Measurements from ENCODE around the gene USP50.
"Not testable (repeated sequence)": the region's sequence is repeated elsewhere in the genome, so short reads cannot be mapped to it uniquely, and the experiment has no call there.

The USP50 gene

GRCh38 chr15:50542887-50543210 is 3.6 kb downstream of the USP50 start:
- H3K4me3 Mint-ChIP-seq: no peak overlapping the region

DNA sequence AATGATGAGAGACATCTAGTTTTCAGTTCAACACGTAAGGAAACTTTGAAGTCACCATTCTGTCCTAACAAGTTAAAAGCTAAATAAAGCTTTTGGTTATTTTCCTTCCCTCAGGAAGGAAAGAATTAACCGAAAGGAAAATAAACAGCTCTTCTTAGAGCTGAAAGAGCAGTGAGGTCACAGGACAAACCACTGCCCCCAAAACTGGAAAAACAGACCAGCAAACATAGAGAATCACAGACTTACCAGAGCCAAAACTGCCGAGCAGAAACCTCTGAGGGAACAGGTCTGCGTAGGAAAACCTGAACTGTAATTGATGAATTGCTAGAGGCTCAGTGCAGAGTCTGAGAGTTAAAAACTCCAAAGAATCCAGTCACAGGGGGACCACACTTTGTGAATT is 14.7 kb downstream of the USP50 start:
- H3K27ac Mint-ChIP-seq: no peak overlapping the region
- H3K27me3 Mint-ChIP-seq (ENCODE audit: low read depth): no peaks in the 10 kb centered on the region
- no peaks in the 10 kb centered on the region for H3K4me1 Mint-ChIP-seq (ENCODE audit: low read depth)
- no peaks in the 10 kb centered on the region for H3K36me3 Mint-ChIP-seq (ENCODE audit: low read depth)
- H3K9me3 Mint-ChIP-seq: no peaks in the 10 kb centered on the region
- no peak overlapping the region for H3K4me3 Mint-ChIP-seq

More at GRCh38 chr15:50542887-50543210, 3.6 kb downstream of the USP50 start:
- H3K36me3 Mint-ChIP-seq (ENCODE audit: low read depth): no peaks in the 10 kb centered on the region
- H3K27ac Mint-ChIP-seq: no peak overlapping the region
- H3K27me3 Mint-ChIP-seq (ENCODE audit: low read depth): peaks cover 3% of the 10 kb centered on the region
- H3K4me1 Mint-ChIP-seq (ENCODE audit: low read depth): no peaks in the 10 kb centered on the region
- H3K9me3 Mint-ChIP-seq: no peaks in the 10 kb centered on the region

GRCh38 chr15:50531163-50531562 is 15.3 kb downstream of the USP50 start:
- H3K36me3 Mint-ChIP-seq (ENCODE audit: low read depth): no peaks in the 10 kb centered on the region
- H3K27me3 Mint-ChIP-seq (ENCODE audit: low read depth): no peaks in the 10 kb centered on the region
- no peak overlapping the region for H3K27ac Mint-ChIP-seq
- H3K4me1 Mint-ChIP-seq (ENCODE audit: low read depth): no peaks in the 10 kb centered on the region
- no peak overlapping the region for H3K4me3 Mint-ChIP-seq
- no peaks in the 10 kb centered on the region for H3K9me3 Mint-ChIP-seq

DNA sequence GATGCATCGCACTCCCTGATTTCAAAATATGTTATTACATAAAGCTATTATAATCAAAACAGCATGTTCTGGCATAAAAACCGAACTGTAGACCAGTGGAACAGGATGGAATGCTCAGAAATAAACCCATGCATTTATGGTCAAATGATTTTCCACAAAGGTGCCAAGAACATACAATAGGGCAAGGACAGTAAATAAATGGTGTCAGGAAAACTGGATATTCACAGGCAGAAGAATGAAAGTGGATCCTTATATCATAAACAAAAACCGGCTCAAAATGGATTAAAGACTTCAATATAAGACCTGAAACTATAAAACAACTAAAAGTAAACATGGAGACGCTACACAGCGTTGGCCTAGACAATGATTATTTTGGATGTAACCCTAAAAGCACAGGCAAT is 22.6 kb downstream of the USP50 start:
- H3K4me3 Mint-ChIP-seq: no peak overlapping the region
- peaks cover 3% of the 10 kb centered on the region for H3K9me3 Mint-ChIP-seq
- H3K36me3 Mint-ChIP-seq (ENCODE audit: low read depth): no peaks in the 10 kb centered on the region
- H3K27me3 Mint-ChIP-seq (ENCODE audit: low read depth): no peaks in the 10 kb centered on the region
- no peaks in the 10 kb centered on the region for H3K4me1 Mint-ChIP-seq (ENCODE audit: low read depth)
- H3K27ac Mint-ChIP-seq: no peak overlapping the region

DNA sequence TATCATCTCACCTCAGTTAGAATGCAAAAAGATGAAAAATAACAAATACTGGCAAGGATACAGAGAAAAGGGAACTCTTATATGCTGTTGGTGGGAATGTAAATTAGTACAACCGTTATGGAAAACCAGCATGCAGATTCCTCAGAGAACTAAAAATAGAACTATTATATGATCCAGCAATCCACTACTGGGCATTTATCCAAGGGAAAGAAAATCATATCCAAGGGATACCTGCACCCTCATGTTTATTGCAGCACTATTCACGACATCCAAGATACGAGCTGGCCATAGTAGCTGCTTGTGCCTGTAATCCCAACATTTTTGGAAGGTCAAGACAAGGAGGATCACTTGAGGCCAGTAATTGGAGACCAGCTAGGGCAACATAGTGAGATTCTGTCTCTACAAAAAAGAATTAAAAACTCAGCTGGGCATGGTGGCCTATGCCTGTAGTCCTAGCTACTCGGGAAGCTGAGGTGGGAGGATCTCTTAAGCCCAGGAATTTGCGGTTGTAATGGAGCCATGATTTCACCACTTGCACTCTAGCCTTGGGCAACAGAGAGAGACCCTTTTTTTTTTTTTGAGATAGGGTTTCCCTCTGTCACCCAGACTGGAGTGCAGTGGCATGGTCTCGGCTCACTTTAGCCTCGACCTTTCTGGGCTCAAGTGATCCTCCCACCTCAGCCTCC is 26.6 kb downstream of the USP50 start:
- Mint-ChIP-seq H3K4me1 (ENCODE audit: low read depth) (no peaks in the 10 kb centered on the region), H3K27ac (no peak overlapping the region), H3K27me3 (ENCODE audit: low read depth) (no peaks in the 10 kb centered on the region), H3K36me3 (ENCODE audit: low read depth) (no peaks in the 10 kb centered on the region), H3K9me3 (peaks cover 3% of the 10 kb centered on the region), H3K4me3 (no peak overlapping the region)

GRCh38 chr15:50513001-50513400 is 33.5 kb downstream of the USP50 start:
- no peaks in the 10 kb centered on the region for H3K36me3 Mint-ChIP-seq (ENCODE audit: low read depth)
- H3K4me1 Mint-ChIP-seq (ENCODE audit: low read depth): no peaks in the 10 kb centered on the region
- no peak overlapping the region for H3K4me3 Mint-ChIP-seq
- no peaks in the 10 kb centered on the region for H3K9me3 Mint-ChIP-seq
- no peaks in the 10 kb centered on the region for H3K27me3 Mint-ChIP-seq (ENCODE audit: low read depth)
- H3K27ac Mint-ChIP-seq: no peak overlapping the region

DNA sequence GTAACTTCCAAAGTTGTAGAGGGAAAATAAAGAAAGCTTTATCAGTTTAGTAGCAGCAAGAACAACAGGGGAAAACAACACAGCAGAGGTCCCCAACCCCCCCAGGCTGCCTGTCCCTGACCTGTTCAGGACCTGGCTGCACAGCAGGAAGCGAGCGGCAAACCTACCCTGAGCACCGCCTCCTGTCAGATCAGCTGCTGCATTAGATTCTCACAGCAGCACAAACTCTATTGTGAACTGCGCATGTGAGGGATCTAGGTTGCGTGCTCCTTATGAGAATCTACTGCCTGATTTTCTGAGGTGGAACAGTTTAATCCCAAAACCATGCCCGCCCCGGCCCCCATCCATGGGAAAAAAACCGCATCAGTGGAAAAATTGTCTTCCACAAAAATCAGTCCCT is 40.3 kb downstream of the USP50 start:
- Mint-ChIP-seq H3K36me3 (ENCODE audit: low read depth) (peaks cover 6% of the 10 kb centered on the region), H3K4me3 (no peak overlapping the region), H3K9me3 (no peaks in the 10 kb centered on the region), H3K4me1 (ENCODE audit: low read depth) (peaks cover 7% of the 10 kb centered on the region), H3K27ac (no peak overlapping the region), H3K27me3 (ENCODE audit: low read depth) (no peaks in the 10 kb centered on the region)

DNA sequence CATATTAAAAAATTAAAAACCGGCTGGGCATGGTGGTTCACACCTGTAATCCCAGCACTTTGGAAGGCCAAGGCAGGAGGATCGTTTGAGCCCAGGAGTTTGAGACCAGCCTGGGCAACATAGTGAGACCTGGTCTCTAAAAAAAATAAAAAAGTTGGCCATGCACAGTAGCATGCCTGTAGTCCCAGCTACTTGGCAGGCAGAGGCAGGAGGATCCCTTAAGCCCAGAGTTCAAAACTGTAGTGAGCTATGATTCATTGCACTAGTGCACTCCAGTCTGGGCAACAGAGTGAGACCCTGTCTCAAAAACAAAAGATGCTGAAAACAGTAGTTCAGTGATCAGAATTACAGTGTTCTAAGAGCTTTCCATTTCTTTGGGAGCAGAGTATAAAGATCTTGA is 40.8 kb downstream of the USP50 start:
- H3K27ac Mint-ChIP-seq; H3K36me3 Mint-ChIP-seq (ENCODE audit: low read depth); H3K9me3 Mint-ChIP-seq: not testable (repeated sequence)

GRCh38 chr15:50503144-50503543 is 43.3 kb downstream of the USP50 start:
- Mint-ChIP-seq H3K27ac (no peak overlapping the region), H3K9me3 (no peaks in the 10 kb centered on the region), H3K27me3 (ENCODE audit: low read depth) (no peaks in the 10 kb centered on the region), H3K4me3 (no peak overlapping the region), H3K36me3 (ENCODE audit: low read depth) (peaks cover 24% of the 10 kb centered on the region), H3K4me1 (ENCODE audit: low read depth) (peaks cover 7% of the 10 kb centered on the region)

More for the DNA sequence above, 40.8 kb downstream of the USP50 start:
- H3K4me1 Mint-ChIP-seq (ENCODE audit: low read depth); H3K27me3 Mint-ChIP-seq (ENCODE audit: low read depth); H3K4me3 Mint-ChIP-seq: not testable (repeated sequence)

- H3K27me3 Mint-ChIP-seq (ENCODE audit: low read depth): no peaks in the 10 kb centered on the region
- peaks cover 28% of the 10 kb centered on the region for H3K36me3 Mint-ChIP-seq (ENCODE audit: low read depth)
- H3K27ac Mint-ChIP-seq: no peak overlapping the region
- no peaks in the 10 kb centered on the region for H3K9me3 Mint-ChIP-seq
- peaks cover 7% of the 10 kb centered on the region for H3K4me1 Mint-ChIP-seq (ENCODE audit: low read depth)
- H3K4me3 Mint-ChIP-seq: no peak overlapping the region
Observed at GRCh38 chr15:50501815-50502214, 44.7 kb downstream of the USP50 start.

DNA sequence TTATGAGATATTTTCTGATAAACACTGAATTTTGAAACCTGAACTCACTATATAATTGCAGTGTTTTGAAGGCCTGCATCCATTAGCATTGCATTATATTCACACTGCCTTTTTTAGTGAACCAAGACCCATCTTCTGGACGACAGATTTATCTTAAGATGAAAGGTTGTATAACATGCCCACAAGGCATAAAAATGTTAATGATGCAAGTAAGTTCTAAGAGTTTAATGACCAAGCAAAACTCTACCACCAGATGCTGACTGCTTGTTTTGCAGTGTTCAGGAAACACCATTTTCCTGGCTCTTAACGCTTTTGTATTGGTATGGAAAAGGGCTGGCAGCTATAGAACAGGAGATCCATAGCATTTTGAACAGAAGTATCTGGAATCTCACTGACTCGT is 46.1 kb downstream of the USP50 start:
- peaks cover 35% of the 10 kb centered on the region for H3K36me3 Mint-ChIP-seq (ENCODE audit: low read depth)
- peaks cover 6% of the 10 kb centered on the region for H3K4me1 Mint-ChIP-seq (ENCODE audit: low read depth)

GRCh38 chr15:50496692-50497091 is 49.8 kb downstream of the USP50 start:
- H3K4me3 Mint-ChIP-seq: no peak overlapping the region
- peaks cover 42% of the 10 kb centered on the region for H3K36me3 Mint-ChIP-seq (ENCODE audit: low read depth)
- H3K4me1 Mint-ChIP-seq (ENCODE audit: low read depth): no peaks in the 10 kb centered on the region
- no peaks in the 10 kb centered on the region for H3K9me3 Mint-ChIP-seq
- H3K27ac Mint-ChIP-seq: peak overlapping the region; percentile 3
- H3K27me3 Mint-ChIP-seq (ENCODE audit: low read depth): no peaks in the 10 kb centered on the region

More for the DNA sequence above, 46.1 kb downstream of the USP50 start:
- Mint-ChIP-seq H3K27ac (no peak overlapping the region), H3K27me3 (ENCODE audit: low read depth) (no peaks in the 10 kb centered on the region), H3K9me3 (no peaks in the 10 kb centered on the region), H3K4me3 (no peak overlapping the region)

DNA sequence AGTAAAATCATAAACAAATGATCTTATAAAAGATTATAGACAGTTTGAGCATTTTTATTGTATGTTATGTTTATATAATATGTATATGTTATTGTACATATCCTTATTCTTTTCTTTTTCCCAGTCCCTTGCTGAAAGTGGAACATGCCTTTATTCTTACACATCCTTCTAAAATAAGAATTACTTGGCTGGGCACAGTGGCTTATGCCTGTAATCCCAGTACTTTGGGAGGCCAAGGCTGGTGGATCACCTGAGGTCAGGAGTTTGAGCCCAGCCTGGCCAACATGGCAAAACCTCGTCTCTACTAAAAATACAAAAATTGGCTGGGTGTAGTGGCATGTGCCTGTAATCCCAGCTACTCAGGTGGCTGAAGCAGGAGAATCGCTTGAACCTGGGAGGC is 51.9 kb downstream of the USP50 start:
- H3K4me1 Mint-ChIP-seq (ENCODE audit: low read depth); H3K27ac Mint-ChIP-seq; H3K27me3 Mint-ChIP-seq (ENCODE audit: low read depth); H3K4me3 Mint-ChIP-seq; H3K9me3 Mint-ChIP-seq: not testable (repeated sequence)
- H3K36me3 Mint-ChIP-seq (ENCODE audit: low read depth): peaks cover 42% of the 10 kb centered on the region

GRCh38 chr15:50493625-50494024 is 52.8 kb downstream of the USP50 start:
- H3K27me3 Mint-ChIP-seq (ENCODE audit: low read depth): no peaks in the 10 kb centered on the region
- no peak overlapping the region for H3K27ac Mint-ChIP-seq
- peaks cover 35% of the 10 kb centered on the region for H3K36me3 Mint-ChIP-seq (ENCODE audit: low read depth)
- H3K4me1 Mint-ChIP-seq (ENCODE audit: low read depth): no peaks in the 10 kb centered on the region
- H3K4me3 Mint-ChIP-seq: no peak overlapping the region
- no peaks in the 10 kb centered on the region for H3K9me3 Mint-ChIP-seq

DNA sequence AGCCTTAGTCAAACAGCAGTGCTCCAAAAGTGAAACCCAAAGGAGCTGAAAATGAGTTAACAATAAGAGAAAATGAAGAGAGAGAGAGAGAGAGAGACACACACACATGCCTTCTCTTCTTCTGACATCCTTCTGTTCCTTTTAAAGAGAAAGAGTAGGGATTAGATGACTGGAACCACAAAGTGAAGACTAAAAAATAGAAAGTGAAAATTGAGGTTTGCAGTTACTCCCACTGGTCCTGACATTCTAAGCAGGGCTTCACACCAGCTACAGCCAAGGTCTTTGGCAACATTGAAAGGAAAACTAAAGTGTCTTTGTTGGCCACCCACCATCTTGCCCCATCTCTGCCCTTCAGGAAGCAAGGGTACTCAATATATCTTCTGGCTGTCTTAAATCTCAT is 59.2 kb downstream of the USP50 start:
- peaks cover 10% of the 10 kb centered on the region for H3K4me1 Mint-ChIP-seq (ENCODE audit: low read depth)
- H3K27me3 Mint-ChIP-seq (ENCODE audit: low read depth): no peaks in the 10 kb centered on the region
- peaks cover 44% of the 10 kb centered on the region for H3K36me3 Mint-ChIP-seq (ENCODE audit: low read depth)
- H3K27ac Mint-ChIP-seq: peak overlapping the region; percentile 6
- no peaks in the 10 kb centered on the region for H3K9me3 Mint-ChIP-seq
- H3K4me3 Mint-ChIP-seq: no peak overlapping the region

GRCh38 chr15:50485389-50485788 is 61.1 kb downstream of the USP50 start:
- Mint-ChIP-seq H3K27me3 (ENCODE audit: low read depth) (no peaks in the 10 kb centered on the region), H3K27ac (no peak overlapping the region), H3K9me3 (no peaks in the 10 kb centered on the region), H3K4me3 (no peak overlapping the region), H3K4me1 (ENCODE audit: low read depth) (peaks cover 23% of the 10 kb centered on the region), H3K36me3 (ENCODE audit: low read depth) (peaks cover 56% of the 10 kb centered on the region)

All from T-helper 1 cell treated with Interleukin-12 subunit alpha and Interleukin-12 subunit beta and Interleukin-4 antibody, amounts not matched to agents 30 μg/mL and 1 μg/mL, for 36 hours (primary cell).